Measurements from ENCODE around the gene RPS19.

The RPS19 gene

DNA sequence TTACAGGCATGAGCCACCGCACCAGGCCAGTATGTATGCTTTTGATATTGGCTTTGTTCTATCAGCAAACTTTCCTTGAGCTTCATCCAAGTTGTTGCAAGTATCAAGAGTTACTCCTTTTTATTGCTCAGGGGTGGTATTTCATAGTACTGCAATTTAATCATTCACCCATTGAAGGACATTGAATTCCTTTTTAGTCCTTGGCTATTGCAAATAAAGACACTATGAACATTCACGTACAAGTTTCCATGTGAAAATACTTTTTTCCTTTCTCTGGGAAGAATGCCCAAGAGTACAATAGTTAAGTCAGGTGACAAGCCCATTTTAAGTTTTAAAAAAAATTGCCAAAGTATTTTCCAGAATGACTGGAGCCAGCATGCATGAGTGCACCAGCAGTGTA lies 43.3 kb upstream of the RPS19 start:
- TF ChIP-seq MYC (IDR thresholded peaks at IDR 0.05; ENCODE audit: low read depth, low read length) (no peak), POLR2A (IDR thresholded peaks at IDR 0.05; ENCODE audit: extremely low read depth, insufficient read length) (no peak)
- TF ChIP-seq, protein P1, sequence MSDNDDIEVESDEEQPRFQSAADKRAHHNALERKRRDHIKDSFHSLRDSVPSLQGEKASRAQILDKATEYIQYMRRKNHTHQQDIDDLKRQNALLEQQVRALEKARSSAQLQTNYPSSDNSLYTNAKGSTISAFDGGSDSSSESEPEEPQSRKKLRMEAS (IDR thresholded peaks at IDR 0.05; ENCODE audit: low read depth, low read length), result no peak
- TF ChIP-seq, protein P2, sequence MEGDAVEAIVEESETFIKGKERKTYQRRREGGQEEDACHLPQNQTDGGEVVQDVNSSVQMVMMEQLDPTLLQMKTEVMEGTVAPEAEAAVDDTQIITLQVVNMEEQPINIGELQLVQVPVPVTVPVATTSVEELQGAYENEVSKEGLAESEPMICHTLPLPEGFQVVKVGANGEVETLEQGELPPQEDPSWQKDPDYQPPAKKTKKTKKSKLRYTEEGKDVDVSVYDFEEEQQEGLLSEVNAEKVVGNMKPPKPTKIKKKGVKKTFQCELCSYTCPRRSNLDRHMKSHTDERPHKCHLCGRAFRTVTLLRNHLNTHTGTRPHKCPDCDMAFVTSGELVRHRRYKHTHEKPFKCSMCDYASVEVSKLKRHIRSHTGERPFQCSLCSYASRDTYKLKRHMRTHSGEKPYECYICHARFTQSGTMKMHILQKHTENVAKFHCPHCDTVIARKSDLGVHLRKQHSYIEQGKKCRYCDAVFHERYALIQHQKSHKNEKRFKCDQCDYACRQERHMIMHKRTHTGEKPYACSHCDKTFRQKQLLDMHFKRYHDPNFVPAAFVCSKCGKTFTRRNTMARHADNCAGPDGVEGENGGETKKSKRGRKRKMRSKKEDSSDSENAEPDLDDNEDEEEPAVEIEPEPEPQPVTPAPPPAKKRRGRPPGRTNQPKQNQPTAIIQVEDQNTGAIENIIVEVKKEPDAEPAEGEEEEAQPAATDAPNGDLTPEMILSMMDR (IDR thresholded peaks at IDR 0.05; ENCODE audit: low read depth, low read length), result no peak
- H3K4me3 ChIP-seq (ENCODE audit: low read depth, low read length), result no peak overlapping the region
- no peak for DNase-seq (ENCODE audit: low read depth)

DNA sequence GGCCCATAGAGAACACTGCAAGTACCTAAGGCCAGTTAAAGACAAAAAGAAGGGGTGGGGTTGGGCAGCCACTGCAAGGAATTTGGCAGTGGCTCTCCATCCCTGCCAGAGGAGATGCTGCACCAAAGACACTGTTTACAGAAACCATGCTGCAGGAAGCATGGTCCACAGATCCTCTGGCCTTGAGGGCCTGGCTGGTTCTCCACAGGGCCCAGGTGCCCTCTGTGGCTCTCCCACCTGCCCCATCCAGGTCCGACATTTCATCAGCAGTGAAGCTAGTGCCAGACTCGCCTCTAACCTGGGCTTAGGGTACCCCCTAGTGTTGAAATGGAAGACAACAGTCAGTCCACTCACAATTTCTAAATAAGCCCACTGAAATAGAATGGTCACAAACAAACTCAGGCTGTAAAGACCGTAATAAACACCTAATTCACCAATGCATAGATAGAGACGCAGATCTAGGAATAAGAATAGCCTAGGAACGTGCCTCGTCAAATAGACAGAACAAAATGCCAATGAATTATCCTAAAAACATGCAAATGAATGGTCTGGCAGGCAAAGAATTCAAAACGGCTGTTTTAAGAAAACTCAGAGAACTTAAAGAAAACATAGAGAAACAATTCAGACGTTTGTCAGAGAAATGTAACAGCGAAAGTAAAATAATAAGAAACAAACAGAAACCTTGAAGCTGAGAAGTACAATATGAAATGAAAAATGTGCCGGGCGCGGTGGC lies 38.9 kb upstream of the RPS19 start:
- no peak overlapping the region for H3K4me3 ChIP-seq (ENCODE audit: low read depth, low read length)
- peak; percentile 52 for DNase-seq (ENCODE audit: low read depth)
- TF ChIP-seq, protein P2 (IDR thresholded peaks at IDR 0.05; ENCODE audit: low read depth, low read length), result peak; percentile 50
- TF ChIP-seq, protein P1 (IDR thresholded peaks at IDR 0.05; ENCODE audit: low read depth, low read length), result no peak

DNA sequence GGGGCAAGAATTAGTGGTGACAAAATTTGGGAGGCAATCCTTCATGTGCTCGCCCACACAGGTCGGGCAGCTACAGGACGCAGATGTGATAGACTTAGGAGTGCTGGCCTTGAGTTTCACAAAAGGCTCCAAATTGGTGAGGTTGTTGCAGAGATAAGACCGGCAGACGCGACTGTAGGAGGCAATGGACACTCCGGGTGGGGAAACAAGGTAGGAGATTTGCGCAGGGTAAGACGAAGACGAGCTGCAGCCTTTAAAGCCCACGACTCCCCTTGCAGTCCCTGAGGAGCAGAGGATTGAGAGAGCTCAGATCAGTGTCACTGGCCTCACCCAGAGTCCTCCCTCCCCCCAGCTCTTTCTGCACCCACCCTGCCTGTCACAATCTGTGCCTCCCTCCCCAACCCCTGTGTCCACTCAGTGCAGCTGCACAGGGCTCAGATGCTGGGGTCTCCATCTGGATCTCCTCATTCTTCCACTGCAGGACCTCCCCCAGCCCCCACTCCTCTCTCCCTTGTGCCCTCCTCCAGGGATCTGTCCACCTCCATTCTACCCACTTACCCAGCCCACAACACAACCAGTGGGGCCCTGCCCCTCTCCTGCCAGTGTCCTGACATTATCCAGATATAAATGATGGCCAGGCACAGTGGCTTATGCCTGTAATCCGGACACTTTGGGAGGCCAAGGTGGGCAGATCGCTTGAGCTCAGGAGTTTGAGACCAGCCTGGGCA lies 21.9 kb upstream of the RPS19 start:
- DNase-seq (ENCODE audit: low read depth), result no peak
- TF ChIP-seq, protein P2 (IDR thresholded peaks at IDR 0.05; ENCODE audit: low read depth, low read length), result no peak
- TF ChIP-seq POLR2A (IDR thresholded peaks at IDR 0.05; ENCODE audit: extremely low read depth, insufficient read length) (no peak), MYC (IDR thresholded peaks at IDR 0.05; ENCODE audit: low read depth, low read length) (no peak)
- TF ChIP-seq, protein P1 (IDR thresholded peaks at IDR 0.05; ENCODE audit: low read depth, low read length), result no peak

DNA sequence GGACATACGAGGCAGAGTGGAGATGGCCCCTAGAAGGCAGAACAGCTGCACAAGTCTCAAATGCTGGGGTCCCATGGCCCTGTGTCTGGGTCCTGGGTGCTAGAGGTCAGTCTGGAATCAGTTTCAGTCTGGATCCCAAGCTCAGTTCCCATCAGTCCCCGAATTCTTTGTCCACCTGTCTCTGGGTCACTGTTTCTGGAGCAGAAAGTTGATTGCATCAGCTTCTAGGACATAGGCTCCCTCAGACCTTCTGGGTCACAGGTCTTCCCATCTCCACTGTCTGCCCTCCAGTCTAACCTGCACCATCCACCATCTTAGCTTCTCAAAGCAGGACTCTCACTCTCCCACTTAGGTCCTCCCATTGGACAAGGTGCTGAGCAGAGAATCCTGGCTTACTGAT lies 20.8 kb upstream of the RPS19 start:
- no peak overlapping the region for H3K4me3 ChIP-seq (ENCODE audit: low read depth, low read length)
- no peak for TF ChIP-seq POLR2A (IDR thresholded peaks at IDR 0.05; ENCODE audit: extremely low read depth, insufficient read length)
- TF ChIP-seq MYC (IDR thresholded peaks at IDR 0.05; ENCODE audit: low read depth, low read length), result no peak
- TF ChIP-seq, protein P1 (IDR thresholded peaks at IDR 0.05; ENCODE audit: low read depth, low read length), result no peak
- TF ChIP-seq, protein P2 (IDR thresholded peaks at IDR 0.05; ENCODE audit: low read depth, low read length), result no peak
- DNase-seq (ENCODE audit: low read depth), result no peak

More for the DNA sequence above, 21.9 kb upstream of the RPS19 start:
- no peak overlapping the region for H3K4me3 ChIP-seq (ENCODE audit: low read depth, low read length)

DNA sequence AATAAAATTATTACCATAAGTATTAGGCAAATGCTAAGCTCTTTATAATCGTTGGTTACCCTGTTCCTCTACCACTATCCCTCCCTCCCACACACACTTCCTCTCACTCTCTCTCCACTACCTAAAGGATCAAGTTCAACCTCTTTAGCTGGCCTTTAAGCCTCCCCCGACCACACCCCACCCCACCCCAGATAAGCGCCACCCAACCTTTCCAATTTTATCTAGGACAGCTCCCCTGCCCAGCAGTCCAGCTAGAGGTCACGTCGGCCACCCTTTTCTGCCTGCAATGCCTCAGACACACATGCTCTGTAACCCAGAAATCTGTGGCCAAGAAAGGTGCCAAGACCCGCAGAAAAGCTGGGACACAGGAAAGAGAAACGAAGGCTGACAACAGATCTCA lies 16.7 kb upstream of the RPS19 start:
- no peak for DNase-seq (ENCODE audit: low read depth)
- TF ChIP-seq, protein P2 (IDR thresholded peaks at IDR 0.05; ENCODE audit: low read depth, low read length), result no peak
- TF ChIP-seq, protein P1 (IDR thresholded peaks at IDR 0.05; ENCODE audit: low read depth, low read length), result no peak
- TF ChIP-seq POLR2A (IDR thresholded peaks at IDR 0.05; ENCODE audit: extremely low read depth, insufficient read length), result no peak
- TF ChIP-seq MYC (IDR thresholded peaks at IDR 0.05; ENCODE audit: low read depth, low read length), result no peak
- no peak overlapping the region for H3K4me3 ChIP-seq (ENCODE audit: low read depth, low read length)
